ENCODE data around the gene ANKRD36C.
"Not testable (repeated sequence)": the region's sequence is repeated elsewhere in the genome, so short reads cannot be mapped to it uniquely, and the experiment has no call there.

The ANKRD36C gene

GRCh38 chr2:95799892-95800291, 191.7 kb downstream of the ANKRD36C start:
- TF ChIP-seq CTCF (IDR thresholded peaks at IDR 0.05; ENCODE audit: low read length): no peak
- no peak for TF ChIP-seq EZH2phosphoT487 (IDR thresholded peaks at IDR 0.05; ENCODE audit: low read length)
- no peak for TF ChIP-seq EZH2 (optimal IDR thresholded peaks at IDR 0.05; ENCODE audit: low read depth, low read length)
- H3K9me3 ChIP-seq (replicated peaks; ENCODE audit: insufficient read depth, low read length): no peaks in the 10 kb centered on the region

GRCh38 chr2:95799147-95799889, 192.3 kb downstream of the ANKRD36C start:
- not testable (repeated sequence) for H3K4me3 ChIP-seq (ENCODE audit: low read length); H2AFZ ChIP-seq (ENCODE audit: low read length); H3F3A ChIP-seq (ENCODE audit: insufficient read depth, low read length)

More at GRCh38 chr2:95799892-95800291, 191.7 kb downstream of the ANKRD36C start:
- Histone ChIP-seq H3K79me2 (ENCODE audit: low read length) (no peaks in the 10 kb centered on the region), H3K4me1 (ENCODE audit: low read length) (no peaks in the 10 kb centered on the region), H3K4me2 (ENCODE audit: low read depth, low read length) (no peak overlapping the region), H3K9ac (ENCODE audit: low read length) (no peak overlapping the region), H2AFZ (ENCODE audit: low read length) (no peak overlapping the region), H3K36me3 (replicated peaks; ENCODE audit: insufficient read depth, low read length) (no peaks in the 10 kb centered on the region), H3K9me2 (replicated peaks; ENCODE audit: insufficient read depth, low read length) (no peaks in the 10 kb centered on the region), H4K20me1 (ENCODE audit: insufficient read depth, low read length) (no peaks in the 10 kb centered on the region), H3F3A (ENCODE audit: insufficient read depth, low read length) (no peaks in the 10 kb centered on the region), H3K4me3 (ENCODE audit: low read length) (no peak overlapping the region), H3K27me3 (replicated peaks; ENCODE audit: insufficient read depth, low read length) (no peaks in the 10 kb centered on the region), H3K27ac (ENCODE audit: low read length) (no peak overlapping the region)
- DNase-seq: no peak

GRCh38 chr2:95796249-95797099, 195.2 kb downstream of the ANKRD36C start:
- H3K4me1 ChIP-seq (ENCODE audit: low read length); H3K27ac ChIP-seq (ENCODE audit: low read length); DNase-seq; H3K9me2 ChIP-seq (replicated peaks; ENCODE audit: insufficient read depth, low read length); H3K9me3 ChIP-seq (replicated peaks; ENCODE audit: insufficient read depth, low read length); H4K20me1 ChIP-seq (ENCODE audit: insufficient read depth, low read length); H2AFZ ChIP-seq (ENCODE audit: low read length); H3K4me2 ChIP-seq (ENCODE audit: low read depth, low read length); H3K9ac ChIP-seq (ENCODE audit: low read length); H3K79me2 ChIP-seq (ENCODE audit: low read length); H3K36me3 ChIP-seq (replicated peaks; ENCODE audit: insufficient read depth, low read length); H3F3A ChIP-seq (ENCODE audit: insufficient read depth, low read length); H3K27me3 ChIP-seq (replicated peaks; ENCODE audit: insufficient read depth, low read length); H3K4me3 ChIP-seq (ENCODE audit: low read length): not testable (repeated sequence)

More at GRCh38 chr2:95799147-95799889, 192.3 kb downstream of the ANKRD36C start:
- H3K4me1 ChIP-seq (ENCODE audit: low read length); H3K4me2 ChIP-seq (ENCODE audit: low read depth, low read length); H4K20me1 ChIP-seq (ENCODE audit: insufficient read depth, low read length); H3K9me2 ChIP-seq (replicated peaks; ENCODE audit: insufficient read depth, low read length); H3K36me3 ChIP-seq (replicated peaks; ENCODE audit: insufficient read depth, low read length); H3K79me2 ChIP-seq (ENCODE audit: low read length); H3K27me3 ChIP-seq (replicated peaks; ENCODE audit: insufficient read depth, low read length); H3K27ac ChIP-seq (ENCODE audit: low read length); H3K9me3 ChIP-seq (replicated peaks; ENCODE audit: insufficient read depth, low read length); H3K9ac ChIP-seq (ENCODE audit: low read length); DNase-seq: not testable (repeated sequence)

- H3K9ac ChIP-seq (ENCODE audit: low read length); H3K9me3 ChIP-seq (replicated peaks; ENCODE audit: insufficient read depth, low read length); H3K4me3 ChIP-seq (ENCODE audit: low read length); H3K36me3 ChIP-seq (replicated peaks; ENCODE audit: insufficient read depth, low read length); H3K27me3 ChIP-seq (replicated peaks; ENCODE audit: insufficient read depth, low read length); H4K20me1 ChIP-seq (ENCODE audit: insufficient read depth, low read length); H3K9me2 ChIP-seq (replicated peaks; ENCODE audit: insufficient read depth, low read length); DNase-seq; H3F3A ChIP-seq (ENCODE audit: insufficient read depth, low read length); H3K27ac ChIP-seq (ENCODE audit: low read length); H2AFZ ChIP-seq (ENCODE audit: low read length); H3K4me2 ChIP-seq (ENCODE audit: low read depth, low read length); H3K4me1 ChIP-seq (ENCODE audit: low read length); H3K79me2 ChIP-seq (ENCODE audit: low read length): not testable (repeated sequence)
Observed at GRCh38 chr2:95793970-95794369, 197.7 kb downstream of the ANKRD36C start.

- H3K36me3 ChIP-seq (replicated peaks; ENCODE audit: insufficient read depth, low read length); H3K27ac ChIP-seq (ENCODE audit: low read length); H3K27me3 ChIP-seq (replicated peaks; ENCODE audit: insufficient read depth, low read length); H4K20me1 ChIP-seq (ENCODE audit: insufficient read depth, low read length); DNase-seq; H3K4me3 ChIP-seq (ENCODE audit: low read length); H3K4me1 ChIP-seq (ENCODE audit: low read length); H3K9ac ChIP-seq (ENCODE audit: low read length); H3F3A ChIP-seq (ENCODE audit: insufficient read depth, low read length); H3K9me2 ChIP-seq (replicated peaks; ENCODE audit: insufficient read depth, low read length); H3K4me2 ChIP-seq (ENCODE audit: low read depth, low read length); H3K79me2 ChIP-seq (ENCODE audit: low read length); H3K9me3 ChIP-seq (replicated peaks; ENCODE audit: insufficient read depth, low read length); H2AFZ ChIP-seq (ENCODE audit: low read length): not testable (repeated sequence)
Observed at GRCh38 chr2:95790180-95790579, 201.4 kb downstream of the ANKRD36C start.

GRCh38 chr2:95789385-95789784, 202.2 kb downstream of the ANKRD36C start:
- not testable (repeated sequence) for H3K27me3 ChIP-seq (replicated peaks; ENCODE audit: insufficient read depth, low read length); H3K4me1 ChIP-seq (ENCODE audit: low read length); H3K36me3 ChIP-seq (replicated peaks; ENCODE audit: insufficient read depth, low read length); H3K27ac ChIP-seq (ENCODE audit: low read length); H2AFZ ChIP-seq (ENCODE audit: low read length); DNase-seq; H4K20me1 ChIP-seq (ENCODE audit: insufficient read depth, low read length); H3K79me2 ChIP-seq (ENCODE audit: low read length); H3K9ac ChIP-seq (ENCODE audit: low read length); H3K4me2 ChIP-seq (ENCODE audit: low read depth, low read length); H3F3A ChIP-seq (ENCODE audit: insufficient read depth, low read length); H3K9me2 ChIP-seq (replicated peaks; ENCODE audit: insufficient read depth, low read length); H3K9me3 ChIP-seq (replicated peaks; ENCODE audit: insufficient read depth, low read length); H3K4me3 ChIP-seq (ENCODE audit: low read length)

GRCh38 chr2:95788642-95789041, 203.0 kb downstream of the ANKRD36C start:
- not testable (repeated sequence) for H4K20me1 ChIP-seq (ENCODE audit: insufficient read depth, low read length); H3K9ac ChIP-seq (ENCODE audit: low read length); H3K27ac ChIP-seq (ENCODE audit: low read length); H3K4me2 ChIP-seq (ENCODE audit: low read depth, low read length); H3K9me3 ChIP-seq (replicated peaks; ENCODE audit: insufficient read depth, low read length); H3K4me3 ChIP-seq (ENCODE audit: low read length); H3K79me2 ChIP-seq (ENCODE audit: low read length); H3F3A ChIP-seq (ENCODE audit: insufficient read depth, low read length); H3K27me3 ChIP-seq (replicated peaks; ENCODE audit: insufficient read depth, low read length); H3K4me1 ChIP-seq (ENCODE audit: low read length); DNase-seq; H3K9me2 ChIP-seq (replicated peaks; ENCODE audit: insufficient read depth, low read length); H3K36me3 ChIP-seq (replicated peaks; ENCODE audit: insufficient read depth, low read length); H2AFZ ChIP-seq (ENCODE audit: low read length)

Measured in MM.1S (cell line).